ENCODE measurements around the gene ADRA1B. TPM values are rescaled to one million over a fixed set of nuclear protein-coding genes. Genes with fewer than 3 reads are reported as not detected.

ADRA1B gene
- total RNA-seq, 1 experiment from 2014 or later = not detected

DNA sequence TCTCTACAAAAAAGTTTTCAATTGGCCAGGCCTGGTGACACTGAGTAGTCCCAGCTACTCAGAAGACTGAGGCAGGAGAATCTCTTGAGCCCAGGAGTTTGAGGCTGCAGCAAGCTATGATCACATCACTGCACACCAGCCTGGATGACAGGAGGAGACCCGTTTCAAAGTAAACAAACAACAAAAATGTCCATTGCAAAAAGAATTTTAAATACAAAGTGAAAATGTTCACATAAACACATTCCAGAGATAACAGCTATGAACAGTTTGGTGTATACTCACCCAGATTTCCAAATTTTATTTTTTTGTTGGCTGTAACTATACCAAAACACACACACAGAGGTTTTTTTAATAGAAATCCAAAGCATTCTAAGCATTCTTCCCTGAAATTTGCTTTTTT, 39.8 kb downstream of the ADRA1B start:
- no peaks in the 10 kb centered on the region for H3K27me3 ChIP-seq (ENCODE audit: insufficient read depth, low read length)
- H3K9me3 ChIP-seq (ENCODE audit: control insufficient read depth, low read depth, low read length) = no peaks in the 10 kb centered on the region
- Mint-ChIP-seq H3K36me3 (ENCODE audit: insufficient read depth in 1 of 3, low read depth in 3 of 3) (no peaks in the 10 kb centered on the region), H3K27ac (no peak overlapping the region), H3K9me3 (no peaks in the 10 kb centered on the region), H3K4me1 (peaks cover 0 to 5% of the 10 kb centered on the region in 2 experiments; a peak in 2 of 4 replicates), H3K27me3 (ENCODE audit: low read depth) (peaks cover 2% of the 10 kb centered on the region; the same call in 1 of the 2 replicates), H3K4me3 (no peak overlapping the region)
- H3K18ac ChIP-seq (ENCODE audit: insufficient read length, low read depth, low read length) = no peak overlapping the region
- H3K79me2 ChIP-seq (ENCODE audit: insufficient read depth, low read length) = no peaks in the 10 kb centered on the region
- no peak overlapping the region for H3K23ac ChIP-seq (ENCODE audit: insufficient read length, low read depth, low read length)
- no peaks in the 10 kb centered on the region for H3K23me2 ChIP-seq (ENCODE audit: insufficient read length, low read depth, low read length, poor library complexity, severe bottlenecking)
- no peak overlapping the region for H2BK12ac ChIP-seq (ENCODE audit: insufficient read length, low read depth, low read length)
- no CpG with 5 or more reads among the region's 1 CpG for WGBS (ENCODE audit: extremely low coverage, insufficient read length, low lambda C conversion rate)
- no peak overlapping the region for H2BK20ac ChIP-seq (ENCODE audit: low read depth, low read length, poor library complexity, severe bottlenecking)
- no peak overlapping the region for H4K91ac ChIP-seq (ENCODE audit: insufficient read length, low read depth, low read length)
- H3K4me1 ChIP-seq (ENCODE audit: insufficient read depth, low read length) = no peaks in the 10 kb centered on the region
- H4K20me1 ChIP-seq (ENCODE audit: control insufficient read depth, insufficient read depth, insufficient read length) = no peaks in the 10 kb centered on the region
- no peak overlapping the region for H3K4ac ChIP-seq (ENCODE audit: low read depth, low read length)
- no peak overlapping the region for H4K5ac ChIP-seq (ENCODE audit: insufficient read length, low read depth, low read length)
- no peak overlapping the region for H3K4me2 ChIP-seq (ENCODE audit: insufficient read depth, insufficient read length, low read length)
- no peak overlapping the region for H2BK120ac ChIP-seq (ENCODE audit: low read depth, low read length, poor library complexity, severe bottlenecking)
- no peak overlapping the region for H4K8ac ChIP-seq (replicated peaks; ENCODE audit: insufficient read length, low read depth, low read length)
- no peak for DNase-seq
- no peak overlapping the region for H3K14ac ChIP-seq (ENCODE audit: insufficient read depth, low read length)
- H2BK15ac ChIP-seq (ENCODE audit: low read depth, low read length) = no peak overlapping the region
- H3K27ac ChIP-seq (ENCODE audit: insufficient read length, low read depth, low read length) = no peak overlapping the region
- H3K56ac ChIP-seq (ENCODE audit: insufficient read length, low read depth, low read length) = no peak overlapping the region
- H2AK5ac ChIP-seq (ENCODE audit: insufficient read length, low read length) = no peak overlapping the region
- no peak overlapping the region for H3K9ac ChIP-seq (ENCODE audit: extremely low read depth, insufficient read length, low read length)
- no peak overlapping the region for H2BK5ac ChIP-seq (ENCODE audit: insufficient read length, low read length)
- H3K79me1 ChIP-seq (ENCODE audit: insufficient read depth, low read depth, low read length, poor library complexity, severe bottlenecking) = no peaks in the 10 kb centered on the region
- TF ChIP-seq, protein P1, sequence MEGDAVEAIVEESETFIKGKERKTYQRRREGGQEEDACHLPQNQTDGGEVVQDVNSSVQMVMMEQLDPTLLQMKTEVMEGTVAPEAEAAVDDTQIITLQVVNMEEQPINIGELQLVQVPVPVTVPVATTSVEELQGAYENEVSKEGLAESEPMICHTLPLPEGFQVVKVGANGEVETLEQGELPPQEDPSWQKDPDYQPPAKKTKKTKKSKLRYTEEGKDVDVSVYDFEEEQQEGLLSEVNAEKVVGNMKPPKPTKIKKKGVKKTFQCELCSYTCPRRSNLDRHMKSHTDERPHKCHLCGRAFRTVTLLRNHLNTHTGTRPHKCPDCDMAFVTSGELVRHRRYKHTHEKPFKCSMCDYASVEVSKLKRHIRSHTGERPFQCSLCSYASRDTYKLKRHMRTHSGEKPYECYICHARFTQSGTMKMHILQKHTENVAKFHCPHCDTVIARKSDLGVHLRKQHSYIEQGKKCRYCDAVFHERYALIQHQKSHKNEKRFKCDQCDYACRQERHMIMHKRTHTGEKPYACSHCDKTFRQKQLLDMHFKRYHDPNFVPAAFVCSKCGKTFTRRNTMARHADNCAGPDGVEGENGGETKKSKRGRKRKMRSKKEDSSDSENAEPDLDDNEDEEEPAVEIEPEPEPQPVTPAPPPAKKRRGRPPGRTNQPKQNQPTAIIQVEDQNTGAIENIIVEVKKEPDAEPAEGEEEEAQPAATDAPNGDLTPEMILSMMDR (conservative IDR thresholded peaks at IDR 0.05) = no peak
- no peak overlapping the region for H2AFZ ChIP-seq (ENCODE audit: low read length)
- H3T11ph ChIP-seq (ENCODE audit: low read length) = no peak overlapping the region
